Rectal smooth muscle tissue (tissue), 1 donor: ENCODE data around the gene ZNF385A.
A peak's percentile ranks its signal among the peaks of the same experiment; 100 is the strongest.

Source experiments
- H3K27ac ChIP-seq: one replicate; pipeline ENCODE4 v1.7.0; 2013; ENCODE audit warnings: low read depth, low read length, inconsistent platforms
- H3K27me3 ChIP-seq: one replicate; pipeline ENCODE4 v1.7.0; 2013; ENCODE audit warnings: low read length; ENCODE audit not compliant: control insufficient read depth, insufficient read depth
- H3K36me3 ChIP-seq: one replicate; pipeline ENCODE4 v1.7.0; 2013; ENCODE audit warnings: low read length; ENCODE audit not compliant: control insufficient read depth, insufficient read depth
- H3K4me1 ChIP-seq: one replicate; pipeline ENCODE4 v1.7.0; 2013; ENCODE audit warnings: low read length; ENCODE audit not compliant: control insufficient read depth, insufficient read depth
- H3K4me3 ChIP-seq: one replicate; pipeline ENCODE4 v1.7.0; 2013; ENCODE audit warnings: low read length
- H3K9ac ChIP-seq: one replicate; pipeline ENCODE4 v1.7.0; 2013; ENCODE audit warnings: low read length

Gene ZNF385A

DNA sequence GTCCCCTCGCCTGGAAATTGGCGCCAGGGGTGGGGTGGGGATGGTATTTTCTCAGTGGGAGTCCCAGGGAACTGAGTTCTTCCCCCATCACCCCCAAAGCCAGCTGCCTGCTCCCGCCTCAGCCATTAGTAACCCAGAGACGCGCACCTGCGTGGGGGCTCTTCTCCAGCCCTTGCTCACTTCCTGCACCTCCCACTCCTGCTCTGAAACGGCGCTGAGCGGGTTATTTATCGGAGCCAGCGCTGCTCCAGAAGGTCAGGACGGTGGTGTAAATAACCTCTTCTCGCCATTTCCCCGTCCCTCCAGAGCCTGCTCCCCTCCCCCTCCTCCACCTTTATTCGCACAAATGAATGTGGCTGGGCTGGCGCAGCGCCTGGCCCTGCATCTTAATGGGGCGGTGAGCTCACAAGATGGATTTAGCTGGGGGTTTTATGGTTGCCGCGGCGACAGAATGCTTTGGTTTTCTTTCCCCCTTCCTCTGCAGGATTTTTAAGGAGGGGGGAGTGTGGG lies 32.5 kb downstream of the ZNF385A start:
- peaks cover 38% of the 10 kb centered on the region for H3K4me1 ChIP-seq
- no peaks in the 10 kb centered on the region for H3K27me3 ChIP-seq
- H3K4me3 ChIP-seq, result peak overlapping the region; percentile 52
- peaks cover 18% of the 10 kb centered on the region for H3K36me3 ChIP-seq
- no peak overlapping the region for H3K9ac ChIP-seq
- H3K27ac ChIP-seq, result peak overlapping the region; percentile 91

DNA sequence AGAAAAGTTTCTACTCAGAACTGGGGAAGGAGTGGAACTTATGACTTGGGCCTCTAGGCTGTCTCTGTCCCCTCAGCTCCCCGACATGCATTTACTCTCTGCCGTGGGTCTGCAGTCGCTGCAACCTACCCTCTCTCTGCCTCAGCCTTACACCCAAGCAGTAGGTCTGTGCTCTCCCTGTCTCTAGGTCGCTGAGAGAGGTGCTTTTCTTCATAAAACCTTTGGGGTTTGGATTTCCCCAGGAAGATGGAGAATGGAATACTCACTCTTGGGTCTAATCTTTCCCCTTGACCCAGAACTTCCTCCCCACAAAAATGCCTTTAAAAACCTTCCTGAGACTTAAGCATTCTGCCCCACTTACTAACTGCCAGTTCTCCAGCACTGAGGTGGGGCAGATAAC lies 33.2 kb downstream of the ZNF385A start:
- H3K9ac ChIP-seq, result no peak overlapping the region
- H3K27ac ChIP-seq, result peak overlapping the region; percentile 91
- peaks cover 22% of the 10 kb centered on the region for H3K36me3 ChIP-seq
- no peak overlapping the region for H3K4me3 ChIP-seq
- H3K4me1 ChIP-seq, result peaks cover 30% of the 10 kb centered on the region
- no peaks in the 10 kb centered on the region for H3K27me3 ChIP-seq

DNA sequence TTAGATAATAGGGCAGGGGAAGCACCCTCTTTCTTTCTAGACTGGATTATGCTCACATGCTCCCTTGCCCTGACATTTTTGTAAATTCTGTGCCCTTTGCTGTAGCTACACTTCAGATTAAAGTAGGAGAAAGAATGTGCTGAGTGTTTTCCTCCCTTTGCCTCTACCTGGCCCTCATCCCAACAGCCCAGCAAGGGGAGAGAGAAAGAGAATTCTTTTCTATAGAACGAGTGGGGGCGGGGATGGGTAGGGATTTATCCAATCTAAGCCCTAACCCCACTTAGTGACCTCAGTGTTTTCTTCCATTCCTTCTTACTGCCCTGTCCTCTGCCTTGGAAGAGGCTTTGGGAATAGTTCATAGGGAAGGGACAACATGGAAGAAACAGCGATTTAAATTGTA lies 33.8 kb downstream of the ZNF385A start:
- peaks cover 25% of the 10 kb centered on the region for H3K4me1 ChIP-seq

DNA sequence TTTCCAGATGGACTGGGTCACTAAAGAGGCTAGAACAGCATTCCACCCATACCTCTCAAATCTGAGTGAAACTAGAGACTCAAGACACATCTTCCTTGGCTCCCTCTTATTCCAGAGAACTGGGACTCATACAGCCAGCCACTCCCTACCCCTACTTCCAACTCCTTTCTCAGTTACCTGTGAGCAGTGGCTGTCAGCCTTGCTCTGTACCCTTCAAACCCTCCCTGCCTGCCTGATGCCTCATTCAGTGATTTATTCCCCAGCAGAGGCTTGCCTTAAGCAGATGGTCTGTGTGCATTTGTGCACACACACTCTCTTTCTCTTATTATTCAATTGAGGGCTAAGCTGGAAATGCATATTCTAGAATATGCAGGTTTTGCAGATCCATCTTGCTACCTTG lies 34.9 kb downstream of the ZNF385A start:
- H3K4me1 ChIP-seq, result peaks cover 25% of the 10 kb centered on the region
- H3K27ac ChIP-seq, result no peak overlapping the region
- peaks cover 31% of the 10 kb centered on the region for H3K36me3 ChIP-seq
- no peak overlapping the region for H3K9ac ChIP-seq
- no peaks in the 10 kb centered on the region for H3K27me3 ChIP-seq
- no peak overlapping the region for H3K4me3 ChIP-seq

More for the DNA sequence above, 33.8 kb downstream of the ZNF385A start:
- Histone ChIP-seq H3K4me3 (no peak overlapping the region), H3K36me3 (peaks cover 22% of the 10 kb centered on the region), H3K27ac (peak overlapping the region; percentile 91), H3K27me3 (no peaks in the 10 kb centered on the region), H3K9ac (no peak overlapping the region)

DNA sequence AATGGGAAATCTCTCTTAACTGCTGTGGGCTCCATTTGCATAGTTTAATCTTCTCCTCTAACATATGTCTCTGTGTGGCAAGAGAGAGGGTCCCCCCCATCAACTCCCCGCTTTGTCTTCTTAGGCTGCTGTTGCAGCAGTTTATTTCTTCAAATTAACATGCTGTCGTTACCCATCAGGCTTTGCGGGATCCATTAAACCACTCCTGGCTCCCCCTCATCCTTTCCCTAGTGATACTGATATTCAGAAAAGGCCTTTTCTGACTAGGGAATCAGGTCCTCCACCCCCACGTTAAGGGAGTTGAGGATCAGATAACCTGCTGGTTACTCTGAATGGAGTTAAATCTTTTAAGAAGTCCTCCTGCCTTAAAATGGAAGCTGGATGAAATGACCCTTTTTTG lies 35.5 kb downstream of the ZNF385A start:
- Histone ChIP-seq H3K27me3 (no peaks in the 10 kb centered on the region), H3K9ac (no peak overlapping the region), H3K27ac (no peak overlapping the region), H3K4me1 (peaks cover 25% of the 10 kb centered on the region), H3K36me3 (peaks cover 31% of the 10 kb centered on the region), H3K4me3 (no peak overlapping the region)

DNA sequence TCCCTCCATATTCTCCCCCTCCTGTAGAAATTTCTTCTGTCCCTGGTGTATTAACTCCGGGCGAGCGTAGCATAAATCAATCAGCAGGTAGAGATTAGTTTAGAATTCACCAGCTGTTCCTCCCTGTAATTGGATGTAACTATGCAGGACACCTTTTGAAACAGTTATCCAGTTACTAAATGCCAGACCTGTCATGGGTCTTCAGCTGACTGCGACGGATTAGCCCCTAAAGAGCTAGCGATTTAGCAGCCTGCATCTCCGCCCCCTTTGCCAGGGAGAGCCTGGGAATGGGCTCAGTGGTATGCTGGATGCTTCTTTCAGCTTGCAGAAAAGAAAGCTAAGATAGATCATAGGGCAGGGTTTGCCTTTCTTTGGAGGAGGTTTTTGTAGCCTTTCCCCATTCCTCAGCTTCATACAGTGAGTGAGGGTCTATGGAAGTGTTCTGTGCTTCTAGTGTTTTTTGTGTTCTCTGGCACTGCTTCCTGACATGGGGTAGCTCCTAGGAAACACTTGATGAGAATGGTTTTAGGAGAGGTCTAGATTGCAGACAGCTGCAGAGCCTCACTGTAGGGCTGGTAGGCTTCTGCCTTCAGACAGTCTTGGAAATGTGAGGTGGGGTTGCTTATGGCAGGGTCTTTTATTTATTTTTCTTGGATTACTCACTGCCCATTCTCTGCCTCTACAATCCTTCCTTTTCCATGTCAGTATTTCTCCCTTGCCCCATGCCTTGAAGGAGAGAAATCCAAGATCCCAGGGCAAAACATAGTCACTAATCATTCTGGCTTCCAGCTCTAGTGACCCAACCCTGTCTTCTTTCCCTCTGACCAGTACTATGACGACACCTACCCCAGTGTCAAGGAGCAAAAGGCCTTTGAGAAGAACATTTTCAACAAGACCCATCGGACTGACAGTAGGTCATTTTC lies 42.9 kb downstream of the ZNF385A start:
- no peak overlapping the region for H3K27ac ChIP-seq
- peaks cover 30% of the 10 kb centered on the region for H3K36me3 ChIP-seq
- peaks cover 37% of the 10 kb centered on the region for H3K4me1 ChIP-seq
- no peak overlapping the region for H3K4me3 ChIP-seq
- no peak overlapping the region for H3K9ac ChIP-seq
- no peaks in the 10 kb centered on the region for H3K27me3 ChIP-seq

DNA sequence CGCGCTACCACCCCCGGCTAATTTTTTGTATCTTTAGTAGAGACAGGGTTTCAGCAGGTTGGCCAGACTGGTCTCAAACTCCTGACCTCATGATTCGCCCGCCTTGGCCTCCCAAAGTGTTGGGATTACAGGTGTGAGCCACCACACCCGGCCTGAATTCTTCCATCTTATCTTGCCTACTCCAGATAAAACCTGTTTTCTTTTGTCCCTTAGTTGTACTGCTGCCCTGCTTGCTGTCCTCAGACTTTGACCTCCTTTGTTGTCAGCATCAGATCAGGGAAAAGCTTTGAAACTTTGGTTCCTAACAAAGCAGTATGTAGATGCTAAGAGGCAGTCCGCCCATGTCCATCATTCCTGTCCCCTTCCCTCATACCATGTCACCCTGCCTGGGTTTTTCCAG lies 43.7 kb downstream of the ZNF385A start:
- H3K27me3 ChIP-seq, result no peaks in the 10 kb centered on the region
- no peak overlapping the region for H3K9ac ChIP-seq
- H3K36me3 ChIP-seq, result peaks cover 30% of the 10 kb centered on the region
- H3K4me3 ChIP-seq, result no peak overlapping the region
- peaks cover 37% of the 10 kb centered on the region for H3K4me1 ChIP-seq
- no peak overlapping the region for H3K27ac ChIP-seq

DNA sequence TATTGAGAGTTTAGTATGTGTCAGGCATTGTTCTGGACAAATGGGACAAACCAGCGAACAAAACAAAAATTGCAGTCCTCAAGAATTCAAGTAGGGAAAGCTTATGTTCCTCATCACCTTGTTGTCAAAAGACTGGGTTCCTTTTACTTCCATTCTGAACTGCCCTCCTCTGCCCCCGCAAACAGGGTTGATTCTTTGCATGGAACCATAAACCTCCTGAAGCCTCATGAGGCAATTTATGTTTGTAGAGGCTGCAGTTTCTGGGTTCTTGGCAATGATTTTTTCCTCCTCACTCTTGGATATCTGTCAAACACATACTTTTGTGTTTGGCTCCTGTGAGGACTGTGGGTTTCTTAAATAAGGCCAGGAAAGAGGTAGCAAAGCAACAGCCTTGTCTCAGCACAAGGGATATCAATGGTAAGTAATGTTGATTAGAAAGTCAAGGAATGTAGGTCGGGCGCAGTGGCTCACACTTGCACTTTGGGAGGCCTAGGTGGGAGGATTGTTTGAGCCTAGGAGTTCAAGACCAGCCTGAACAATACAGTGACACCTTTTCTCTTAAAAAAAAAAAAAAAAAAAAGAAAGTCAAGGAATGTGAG lies 45.7 kb downstream of the ZNF385A start:
- Histone ChIP-seq H3K9ac (no peak overlapping the region), H3K4me3 (no peak overlapping the region), H3K36me3 (peaks cover 21% of the 10 kb centered on the region), H3K4me1 (peaks cover 37% of the 10 kb centered on the region), H3K27me3 (no peaks in the 10 kb centered on the region), H3K27ac (peak overlapping the region; percentile 73)

DNA sequence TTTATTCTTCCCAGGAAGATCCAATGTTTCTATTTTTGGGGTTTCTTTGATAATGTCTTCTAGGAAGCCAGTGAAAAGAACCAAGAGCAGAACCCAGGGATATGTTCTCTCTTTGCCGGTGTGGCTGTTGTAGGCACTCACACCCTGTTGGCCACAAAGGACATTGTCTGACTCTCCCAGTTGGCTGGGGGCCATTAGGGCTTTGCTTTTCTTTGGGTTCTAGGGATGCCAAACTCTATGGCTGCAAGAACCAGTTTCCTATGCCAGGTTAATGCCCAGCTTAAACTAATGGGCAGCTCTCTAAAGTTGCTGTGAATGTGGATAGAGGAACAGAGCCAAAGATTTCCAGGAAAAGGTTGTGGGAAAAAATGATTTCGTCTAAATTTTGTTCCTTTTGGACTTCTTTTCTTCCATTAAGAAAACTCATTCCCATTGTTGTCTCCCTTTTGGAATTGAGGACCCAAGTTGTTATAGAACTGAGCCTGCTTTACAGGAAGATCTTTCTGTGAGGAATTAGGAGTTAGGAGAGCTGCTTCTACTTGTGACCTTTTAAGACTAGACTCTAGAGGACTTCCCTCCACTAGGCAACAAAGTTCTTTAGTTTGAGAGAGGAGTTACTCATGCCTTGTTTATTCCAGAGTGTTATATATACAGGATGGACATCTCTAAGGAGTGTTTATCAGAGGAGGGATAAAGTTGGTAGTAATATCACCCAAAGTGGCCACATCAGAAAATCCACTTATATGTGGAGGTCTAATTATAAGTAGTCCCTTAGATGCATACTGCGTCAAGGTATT lies 46.5 kb downstream of the ZNF385A start:
- Histone ChIP-seq H3K9ac (no peak overlapping the region), H3K27me3 (no peaks in the 10 kb centered on the region), H3K4me3 (no peak overlapping the region), H3K4me1 (peaks cover 37% of the 10 kb centered on the region), H3K27ac (peak overlapping the region; percentile 73), H3K36me3 (peaks cover 18% of the 10 kb centered on the region)

DNA sequence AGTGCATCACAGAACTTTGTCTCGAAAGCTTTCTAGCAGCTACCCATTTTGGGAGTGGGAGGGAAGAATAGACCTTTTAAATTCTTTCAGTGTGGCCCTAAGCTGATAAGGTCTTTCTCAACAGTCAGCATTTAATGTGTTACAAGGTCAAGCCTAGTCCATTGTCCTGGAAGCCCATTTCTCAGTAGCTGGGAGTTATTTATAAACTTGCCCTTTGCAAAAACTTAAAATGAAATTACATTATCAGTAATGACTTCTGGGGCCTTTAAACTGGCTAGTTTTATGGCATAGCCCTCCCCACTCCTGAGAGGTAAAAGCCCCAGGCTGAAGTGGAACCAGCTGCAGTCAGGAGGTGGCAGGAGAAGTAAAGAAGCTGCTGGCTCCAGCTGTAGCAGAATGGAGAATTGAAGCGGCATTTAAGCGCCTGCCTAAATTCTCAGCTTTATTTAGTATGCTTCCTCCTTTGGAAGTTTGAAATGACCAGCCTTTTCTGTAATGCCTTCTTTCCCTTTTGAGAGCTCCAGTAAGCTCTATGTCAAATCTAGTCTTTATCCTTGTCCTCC lies 47.2 kb downstream of the ZNF385A start:
- Histone ChIP-seq H3K4me1 (peaks cover 37% of the 10 kb centered on the region), H3K27ac (peak overlapping the region; percentile 73), H3K9ac (no peak overlapping the region), H3K36me3 (peaks cover 14% of the 10 kb centered on the region), H3K4me3 (no peak overlapping the region), H3K27me3 (no peaks in the 10 kb centered on the region)

DNA sequence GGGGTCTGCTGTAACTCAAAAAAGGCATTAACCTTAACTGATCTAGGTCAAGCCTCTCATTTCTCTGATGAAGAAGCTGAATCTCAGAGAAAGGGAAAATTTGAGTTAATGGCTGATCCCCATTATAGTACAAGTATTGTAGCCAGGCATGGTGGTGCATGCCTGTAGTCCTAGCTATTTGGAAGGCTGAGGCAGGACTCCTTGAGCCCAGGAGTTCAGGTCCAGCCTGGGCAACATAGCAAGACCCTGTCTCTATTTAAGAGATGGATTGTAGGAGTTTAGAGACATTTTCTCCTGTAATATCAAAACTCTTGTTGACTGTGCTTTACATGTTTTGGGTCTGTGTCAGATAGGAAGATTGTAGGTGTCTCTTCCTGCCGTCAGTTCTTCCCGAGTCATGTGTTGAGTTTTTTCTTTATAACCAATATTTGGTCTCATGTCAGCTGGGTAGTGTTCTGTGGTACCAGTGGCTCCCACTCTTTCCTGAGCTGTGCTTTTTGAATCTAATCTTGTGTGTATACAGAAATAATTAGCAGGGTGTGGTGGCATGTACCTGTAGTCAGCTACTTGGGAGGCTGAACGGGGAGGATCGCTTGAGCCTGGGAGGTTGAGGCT lies 51.0 kb downstream of the ZNF385A start:
- Histone ChIP-seq H3K27me3 (no peaks in the 10 kb centered on the region), H3K4me1 (peaks cover 30% of the 10 kb centered on the region), H3K36me3 (no peaks in the 10 kb centered on the region), H3K9ac (no peak overlapping the region), H3K27ac (no peak overlapping the region), H3K4me3 (no peak overlapping the region)
